K562 (cell line): ENCODE data around the gene BMP6. TPM values are rescaled to one million over a fixed set of nuclear protein-coding genes. Genes with fewer than 3 reads are reported as not detected.
"Not testable (repeated sequence)": the region's sequence is repeated elsewhere in the genome, so short reads cannot be mapped to it uniquely, and the experiment has no call there.

ENCODE experiments used
- ATAC-seq: fragments of 200-7000 bp; cut with Tn5 transposase; 3 replicates; pipeline ENCODE4 v1.9.1; 2020; ENCODE audit warnings: moderate library complexity
- BruUV-seq: library from RNA; stranded (reverse); fragments of 400-500 nt; replicated peaks from 2 replicates; lab custom pipeline; 2021; lab: Mats Ljungman, UMichigan
- CTCF ChIA-PET: fragments of 300-600 bp; formaldehyde crosslinking; extraction: SDS; loops from one replicate; lab custom pipeline; 2021; ENCODE audit warnings: low intra/inter-chr PET ratio; lab: Yijun Ruan, JAX
- POLR2A ChIA-PET: fragments of 300-600, 350-650 bp; sonication (Branson Sonifier 250); formaldehyde crosslinking; extraction: SDS; loops from one replicate; lab custom pipeline; 2021; ENCODE audit warnings: antibody characterized with exemption, inconsistent platforms; lab: Yijun Ruan, JAX
- DNase-seq, 4 experiments: peaks; one replicate each; pipeline versions ENCODE4 v3.0.0 to v3.0.0-alpha.2; 2011 to 2018; ENCODE audit warnings: low spot score in 3 of 4, mixed read lengths in 3 of 4; ENCODE audit errors: extremely low read depth in 1 of 4
- FAIRE-seq: peaks from 2 replicates; lab custom pipeline; 2011; peaks lifted over from hg19 to GRCh38; lab: Jason Lieb, UNC
- H2AFZ ChIP-seq: 2 replicates; pipeline ENCODE4 v1.6.0; 2011; ENCODE audit warnings: low read depth, low read length, control low read depth, inconsistent platforms
- H3K27ac ChIP-seq: fragments of 200-600 bp; 3 replicates; pipeline ENCODE4 v1.8.0; 2011; ENCODE audit warnings: low read depth, mild to moderate bottlenecking, control low read depth, inconsistent platforms, low read length, moderate library complexity, mixed read lengths; ENCODE audit errors: extremely low read depth
- H3K27me3 ChIP-seq, 2 experiments: fragments of 300-600 bp in 1 of 2; 2 replicates in 1 of 2; 3 replicates in 1 of 2; pipeline versions ENCODE4 v1.6.0 to v1.8.0; 2011; ENCODE audit warnings: inconsistent platforms in 2 of 2, low read length in 2 of 2, mild to moderate bottlenecking in 1 of 2, mixed read lengths in 1 of 2, moderate library complexity in 1 of 2; ENCODE audit not compliant: control insufficient read depth in 2 of 2, insufficient read depth in 2 of 2
- H3K36me3 ChIP-seq: fragments of 300-600 bp; 3 replicates; pipeline ENCODE4 v1.8.0; 2011; ENCODE audit warnings: mild to moderate bottlenecking, low read length, inconsistent platforms; ENCODE audit not compliant: control insufficient read depth, insufficient read depth
- H3K4me1 ChIP-seq, 2 experiments: fragments of 200-600 bp in 1 of 2; replicated peaks in 1 of 2; 2 replicates in 1 of 2; 3 replicates in 1 of 2; pipeline versions ENCODE4 v1.5.1 to v1.8.0; 2011; ENCODE audit warnings: inconsistent platforms in 2 of 2, low read length in 2 of 2, mild to moderate bottlenecking in 1 of 2, mixed read lengths in 1 of 2, moderate library complexity in 1 of 2; ENCODE audit not compliant: control insufficient read depth in 2 of 2, insufficient read depth in 2 of 2
- H3K4me2 ChIP-seq: 2 replicates; pipeline ENCODE4 v1.6.1; 2011; ENCODE audit warnings: low read length, control low read depth, inconsistent platforms, mixed read lengths; ENCODE audit not compliant: insufficient read depth
- H3K4me3 ChIP-seq: fragments of 200-600 bp; sonication (generic), shearing (Covaris generic); 2 replicates; pipeline ENCODE4 v1.5.1; 2016; ENCODE audit warnings: control low read depth, inconsistent platforms
- H3K79me2 ChIP-seq: fragments of 200-600 bp; 3 replicates; pipeline ENCODE4 v1.8.0; 2011; ENCODE audit warnings: low read length, inconsistent platforms; ENCODE audit not compliant: control insufficient read depth, insufficient read depth
- H3K9ac ChIP-seq, 2 experiments: 2 replicates each; pipeline versions ENCODE4 v1.6.0 to v1.6.1; 2011; ENCODE audit warnings: low read depth in 2 of 2, low read length in 2 of 2, control low read depth in 1 of 2, inconsistent platforms in 1 of 2, mild to moderate bottlenecking in 1 of 2, mixed read lengths in 1 of 2; ENCODE audit not compliant: insufficient read depth in 1 of 2
- H3K9me1 ChIP-seq: one replicate; pipeline ENCODE4 v1.6.0; 2011; ENCODE audit warnings: inconsistent platforms, mild to moderate bottlenecking, low read length, moderate library complexity; ENCODE audit not compliant: control insufficient read depth, insufficient read depth
- H3K9me3 ChIP-seq: replicated peaks from 2 replicates; pipeline ENCODE4 v1.5.1; 2011; ENCODE audit warnings: low read depth, low read length, inconsistent platforms; ENCODE audit not compliant: control insufficient read depth, insufficient read depth
- H4K20me1 ChIP-seq: replicated peaks from 2 replicates; pipeline ENCODE4 v1.6.1; 2011; ENCODE audit warnings: low read length, inconsistent platforms, mixed read lengths; ENCODE audit not compliant: control insufficient read depth, insufficient read depth
- PCBP1 ChIP-seq: fragments of 200-400 bp; formaldehyde crosslinking; IDR thresholded peaks from 2 replicates; pipeline ENCODE4 v1.6.1; 2018; ENCODE audit warnings: mild to moderate bottlenecking, low read depth, low read length; ENCODE audit not compliant: poor library complexity, severe bottlenecking
- POLR2A ChIP-seq: fragments of 450-650 bp; conservative IDR thresholded peaks from 2 replicates; pipeline ENCODE4 v1.6.1; 2016
- WGBS: fragments of 100-300 bp; shearing (Covaris generic); methylation state at CpG from one replicate; pipeline ENCODE4 v1.1.6; 2016; ENCODE audit warnings: low coverage, mixed read lengths; ENCODE audit not compliant: insufficient coverage; ENCODE audit errors: missing lambda C conversion rate; 5-methylcytosine and 5-hydroxymethylcytosine counted together
- in situ Hi-C: fragments of 300-500 bp; cut with MboI; formaldehyde crosslinking; loops from 4 replicates; pipeline ENCODE4 v1.15.0; 2018; ENCODE audit warnings: inconsistent platforms, mixed read lengths
- intact Hi-C: fragments of 100-400 bp; cut with micrococcal nuclease; formaldehyde crosslinking; loops from 2 replicates; pipeline ENCODE4 v1.14.2; 2022
- polyA plus RNA-seq, 8 experiments: library from polyadenylated mRNA; depleted of rRNA in 4 of 8; stranded (reverse) in 5 of 8; unstranded in 3 of 8; fragments of >200 nt; fragmentation: Nextera tagmentation in 2 of 8; fragmentation: Illumina TruSeq in 1 of 8; extraction: Ambion mirVana in 2 of 8; extraction: Trizol in 1 of 8; gene quantifications; 2 replicates each; pipeline versions ENCODE4 v1.2.1 to v1.2.3, GENCODE V29; 2011 to 2014; ENCODE audit warnings: inconsistent platforms in 1 of 8, missing spikeins in 1 of 8
- total RNA-seq, 7 experiments: library from RNA; depleted of rRNA in 6 of 7; stranded (reverse); fragments of >200 nt in 6 of 7; fragmentation: Illumina TruSeq in 2 of 7; extraction: Trizol in 2 of 7; gene quantifications; 2 replicates each; pipeline versions ENCODE4 v1.2.1 to v1.2.3, GENCODE V29; 2011 to 2021; ENCODE audit warnings: low replicate concordance in 1 of 7

Gene BMP6
- total and polyA plus RNA-seq, 9 of the 15 experiments (the other 6 are each of a cell fraction or from before 2014, with no cell fraction given): 0.01 to 0.13 (median 0.06) TPM; not detected in 3

- peaks cover 15% of the 10 kb centered on the region; the same call in 2 of the 3 replicates for H3K79me2 ChIP-seq
- no peak for TF ChIP-seq PCBP1
- TF ChIP-seq POLR2A: 0 out of 2 replicates have a peak, but pooled peaks have one; percentile 15
- in situ Hi-C loops: no loop called here
Observed at GRCh38 chr6:7897461-7898192, 171.7 kb downstream of the BMP6 start.

GRCh38 chr6:7898193-7898586 lies 172.3 kb downstream of the BMP6 start:
- H3K9me3 ChIP-seq, H3K4me2 ChIP-seq, FAIRE-seq, DNase-seq, H3K9ac ChIP-seq, H2AFZ ChIP-seq, H3K27me3 ChIP-seq, H3K27ac ChIP-seq, in situ Hi-C loops, ATAC-seq, POLR2A ChIA-PET, BruUV-seq, H3K4me3 ChIP-seq: not testable (repeated sequence)
- peaks cover 14% of the 10 kb centered on the region for H3K9me1 ChIP-seq
- intact Hi-C loops: loop anchor here (2.0 to 5.0 kb wide), 2 partner anchors 164 to 321 kb away; partner anchors contain the start of gene BLOC1S5
- 90% methylated on average over 8 of the region's 8 CpGs for WGBS
- H3K79me2 ChIP-seq: peaks cover 15% of the 10 kb centered on the region; the same call in 2 of the 3 replicates
- H4K20me1 ChIP-seq: peaks cover 52% of the 10 kb centered on the region
- peaks cover 5 to 34% of the 10 kb centered on the region in 2 experiments for H3K4me1 ChIP-seq
- CTCF ChIA-PET: interaction anchor here (0.9 to 2.1 kb wide), 3 partner anchors 94 to 321 kb away, joined by 4 to 12 read pairs (median 11); no protein-coding TSS in a partner anchor
- peaks cover 96% of the 10 kb centered on the region for H3K36me3 ChIP-seq
- TF ChIP-seq POLR2A: 0 out of 2 replicates have a peak, but pooled peaks have one; percentile 1
- TF ChIP-seq, all 486 proteins: peak for 1; not testable (repeated sequence) for 485

More at GRCh38 chr6:7897461-7898192, 171.7 kb downstream of the BMP6 start:
- intact Hi-C loops: loop anchor here (2.0 to 5.0 kb wide), 2 partner anchors 165 to 321 kb away; partner anchors contain the start of gene BLOC1S5
- BruUV-seq: no TSS peak
- Histone ChIP-seq H3K4me3 (no peak overlapping the region), H3K9me1 (peaks cover 14% of the 10 kb centered on the region), H3K4me2 (no peak overlapping the region), H3K9me3 (no peaks in the 10 kb centered on the region), H2AFZ (no peak overlapping the region), H3K27me3 (no peaks in the 10 kb centered on the region), H4K20me1 (peaks cover 47% of the 10 kb centered on the region), H3K4me1 (peaks cover 5 to 34% of the 10 kb centered on the region in 2 experiments), H3K36me3 (peaks cover 96% of the 10 kb centered on the region), H3K27ac (no peak overlapping the region), H3K9ac (no peak overlapping the region)
- POLR2A ChIA-PET: interaction anchor here (0.6 kb wide), 1 partner anchor 61 kb away, joined by 3 read pairs; no protein-coding TSS in a partner anchor
- no peak for ATAC-seq
- CTCF ChIA-PET: interaction anchor here (1.7 kb wide), 1 partner anchor 94 kb away, joined by 11 read pairs; no protein-coding TSS in a partner anchor
- WGBS: 95% methylated on average over 9 of the region's 9 CpGs
- no peak for DNase-seq
- FAIRE-seq: no peak
